HG02852 (cell line): Measurements from ENCODE around the gene TMEM60.

Experiments
- ATAC-seq: cut with Tn5 transposase; IDR thresholded peaks from one replicate; pipeline ENCODE4 v1.9.1; 2021; ENCODE audit warnings: mild to moderate bottlenecking, moderate library complexity; ENCODE audit not compliant: unreplicated experiment

Gene TMEM60

GRCh38 chr7:77782383-77782782, 15.9 kb downstream of the TMEM60 start:
- ATAC-seq, result no peak

GRCh38 chr7:77778535-77778934, 19.7 kb downstream of the TMEM60 start:
- ATAC-seq, result no peak

- ATAC-seq, result no peak
Measured at GRCh38 chr7:77771901-77772300, 26.3 kb downstream of the TMEM60 start.

GRCh38 chr7:77770316-77770715, 27.9 kb downstream of the TMEM60 start:
- ATAC-seq, result no peak

GRCh38 chr7:77766801-77767605, 31.2 kb downstream of the TMEM60 start:
- no peak for ATAC-seq

GRCh38 chr7:77765906-77766800, 32.1 kb downstream of the TMEM60 start:
- no peak for ATAC-seq

GRCh38 chr7:77765481-77765880, 32.8 kb downstream of the TMEM60 start:
- no peak for ATAC-seq

GRCh38 chr7:77760809-77761453, 37.3 kb downstream of the TMEM60 start:
- ATAC-seq, result no peak

- ATAC-seq, result no peak
Measured at GRCh38 chr7:77759294-77759889, 38.8 kb downstream of the TMEM60 start.

- ATAC-seq, result peak; percentile 87
Measured at GRCh38 chr7:77757589-77757988, 40.6 kb downstream of the TMEM60 start.

GRCh38 chr7:77753173-77753572, 45.1 kb downstream of the TMEM60 start:
- no peak for ATAC-seq

- no peak for ATAC-seq
Measured at GRCh38 chr7:77752016-77752415, 46.2 kb downstream of the TMEM60 start.

- ATAC-seq, result no peak
Measured at GRCh38 chr7:77747718-77748117, 50.5 kb downstream of the TMEM60 start.

GRCh38 chr7:77747178-77747577, 51.1 kb downstream of the TMEM60 start:
- ATAC-seq, result no peak

- no peak for ATAC-seq
Measured at GRCh38 chr7:77746824-77747165, 51.4 kb downstream of the TMEM60 start.

- ATAC-seq, result no peak
Measured at GRCh38 chr7:77746164-77746823, 51.9 kb downstream of the TMEM60 start.

GRCh38 chr7:77745746-77746145, 52.5 kb downstream of the TMEM60 start:
- ATAC-seq, result no peak
